Astrocyte (in vitro differentiated cells and primary cell): Measurements from ENCODE around the gene PBX1. TPM values are rescaled to one million over a fixed set of nuclear protein-coding genes. Genes with fewer than 3 reads are reported as not detected.

Source experiments
- DNase-seq: peaks from one replicate; pipeline ENCODE4 v3.0.0-alpha.2; 2010; ENCODE audit warnings: low read depth
- FAIRE-seq: peaks from 2 replicates; lab custom pipeline; 2011; peaks lifted over from hg19 to GRCh38; lab: Jason Lieb, UNC
- H2AFZ ChIP-seq: 2 replicates; pipeline ENCODE4 v1.6.0; 2012; ENCODE audit warnings: low read depth, low read length, inconsistent platforms
- H3K27ac ChIP-seq: 2 replicates; pipeline ENCODE4 v1.5.1; 2011; ENCODE audit warnings: low read depth, low read length, inconsistent platforms
- H3K27me3 ChIP-seq: 2 replicates; pipeline ENCODE4 v1.6.0; 2011; ENCODE audit warnings: low read length, inconsistent platforms; ENCODE audit not compliant: insufficient read depth
- H3K36me3 ChIP-seq: 2 replicates; pipeline ENCODE4 v1.5.1; 2011; ENCODE audit warnings: low read length, inconsistent platforms; ENCODE audit not compliant: insufficient read depth
- H3K4me1 ChIP-seq: 2 replicates; pipeline ENCODE4 v1.5.1; 2011; ENCODE audit warnings: low read length, inconsistent platforms; ENCODE audit not compliant: insufficient read depth
- H3K4me2 ChIP-seq: 2 replicates; pipeline ENCODE4 v1.6.0; 2012; ENCODE audit warnings: low read length, inconsistent platforms
- H3K4me3 ChIP-seq: 2 replicates; pipeline ENCODE4 v1.5.1; 2011; ENCODE audit warnings: low read depth, mild to moderate bottlenecking, low read length, inconsistent platforms; ENCODE audit not compliant: insufficient read depth
- H3K79me2 ChIP-seq: 2 replicates; pipeline ENCODE4 v1.6.0; 2012; ENCODE audit warnings: mild to moderate bottlenecking, low read length, inconsistent platforms; ENCODE audit not compliant: insufficient read depth
- H3K9ac ChIP-seq: 2 replicates; pipeline ENCODE4 v1.6.0; 2012; ENCODE audit warnings: mild to moderate bottlenecking, low read length, inconsistent platforms
- H3K9me3 ChIP-seq: 2 replicates; pipeline ENCODE4 v1.5.1; 2012; ENCODE audit warnings: low read depth, mild to moderate bottlenecking, low read length, inconsistent platforms; ENCODE audit not compliant: insufficient read depth
- H4K20me1 ChIP-seq: 2 replicates; pipeline ENCODE4 v1.6.0; 2012; ENCODE audit warnings: low read length, inconsistent platforms; ENCODE audit not compliant: insufficient read depth
- H3K27ac Mint-ChIP-seq: one replicate; pipeline ENCODE4 v1.8.0; 2021; ENCODE audit warnings: mild to moderate bottlenecking, mixed read lengths; ENCODE audit not compliant: unreplicated experiment
- H3K27me3 Mint-ChIP-seq: one replicate; pipeline ENCODE4 v1.8.0; 2021; ENCODE audit warnings: low read depth, mixed read lengths; ENCODE audit not compliant: unreplicated experiment
- H3K36me3 Mint-ChIP-seq: one replicate; pipeline ENCODE4 v1.8.0; 2021; ENCODE audit warnings: low read depth, mixed read lengths; ENCODE audit not compliant: unreplicated experiment
- H3K4me1 Mint-ChIP-seq: one replicate; pipeline ENCODE4 v1.8.0; 2021; ENCODE audit warnings: low read depth, mixed read lengths; ENCODE audit not compliant: unreplicated experiment
- H3K4me3 Mint-ChIP-seq: one replicate; pipeline ENCODE4 v1.8.0; 2021; ENCODE audit warnings: mild to moderate bottlenecking, moderate library complexity, mixed read lengths; ENCODE audit not compliant: unreplicated experiment
- H3K9me3 Mint-ChIP-seq: one replicate; pipeline ENCODE4 v1.8.0; 2021; ENCODE audit warnings: mild to moderate bottlenecking, mixed read lengths; ENCODE audit not compliant: unreplicated experiment
- EZH2 ChIP-seq: IDR thresholded peaks from 2 replicates; pipeline ENCODE4 v1.6.1; 2012; ENCODE audit warnings: mild to moderate bottlenecking, low read length, inconsistent platforms; ENCODE audit not compliant: insufficient read depth
- total RNA-seq: library from RNA; stranded (reverse); gene quantifications from 2 replicates; pipeline ENCODE4 v1.2.1, GENCODE V29; 2021
- TF ChIP-seq, protein P1 (sequence below): IDR thresholded peaks from 2 replicates; pipeline ENCODE4 v1.5.1; 2011; ENCODE audit warnings: low read depth, mild to moderate bottlenecking, inconsistent platforms, low read length, moderate library complexity; ENCODE audit not compliant: insufficient read depth

The PBX1 gene
- total RNA-seq, 1 donor from 2014 or later, result 37.2 TPM

GRCh38 chr1:164713456-164714207 lies 154.6 kb downstream of the PBX1 start:
- TF ChIP-seq, protein P1, sequence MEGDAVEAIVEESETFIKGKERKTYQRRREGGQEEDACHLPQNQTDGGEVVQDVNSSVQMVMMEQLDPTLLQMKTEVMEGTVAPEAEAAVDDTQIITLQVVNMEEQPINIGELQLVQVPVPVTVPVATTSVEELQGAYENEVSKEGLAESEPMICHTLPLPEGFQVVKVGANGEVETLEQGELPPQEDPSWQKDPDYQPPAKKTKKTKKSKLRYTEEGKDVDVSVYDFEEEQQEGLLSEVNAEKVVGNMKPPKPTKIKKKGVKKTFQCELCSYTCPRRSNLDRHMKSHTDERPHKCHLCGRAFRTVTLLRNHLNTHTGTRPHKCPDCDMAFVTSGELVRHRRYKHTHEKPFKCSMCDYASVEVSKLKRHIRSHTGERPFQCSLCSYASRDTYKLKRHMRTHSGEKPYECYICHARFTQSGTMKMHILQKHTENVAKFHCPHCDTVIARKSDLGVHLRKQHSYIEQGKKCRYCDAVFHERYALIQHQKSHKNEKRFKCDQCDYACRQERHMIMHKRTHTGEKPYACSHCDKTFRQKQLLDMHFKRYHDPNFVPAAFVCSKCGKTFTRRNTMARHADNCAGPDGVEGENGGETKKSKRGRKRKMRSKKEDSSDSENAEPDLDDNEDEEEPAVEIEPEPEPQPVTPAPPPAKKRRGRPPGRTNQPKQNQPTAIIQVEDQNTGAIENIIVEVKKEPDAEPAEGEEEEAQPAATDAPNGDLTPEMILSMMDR, result no peak
- no peak for TF ChIP-seq EZH2

GRCh38 chr1:164716992-164717703 lies 158.2 kb downstream of the PBX1 start:
- Mint-ChIP-seq H3K9me3 (no peaks in the 10 kb centered on the region), H3K36me3 (no peaks in the 10 kb centered on the region), H3K4me3 (no peak overlapping the region), H3K27me3 (no peaks in the 10 kb centered on the region), H3K4me1 (peaks cover 28% of the 10 kb centered on the region), H3K27ac (no peak overlapping the region)
- TF ChIP-seq, protein P1, result no peak
- no peak for TF ChIP-seq EZH2
- FAIRE-seq (peak; percentile 60), DNase-seq (peak; percentile 40)
- H3K4me2 ChIP-seq, result peak overlapping the region; percentile 16
- H2AFZ ChIP-seq, result no peak overlapping the region
- no peak overlapping the region for H3K9ac ChIP-seq
- H3K27me3 ChIP-seq, result no peaks in the 10 kb centered on the region
- no peaks in the 10 kb centered on the region for H3K36me3 ChIP-seq
- H3K27ac ChIP-seq, result no peak overlapping the region
- peaks cover 29% of the 10 kb centered on the region for H3K4me1 ChIP-seq
- peaks cover 3% of the 10 kb centered on the region for H3K79me2 ChIP-seq
- H3K9me3 ChIP-seq, result no peaks in the 10 kb centered on the region
- peaks cover 7% of the 10 kb centered on the region for H4K20me1 ChIP-seq
- H3K4me3 ChIP-seq, result no peak overlapping the region

More at GRCh38 chr1:164713456-164714207, 154.6 kb downstream of the PBX1 start:
- no peak overlapping the region for H3K27ac ChIP-seq
- no peak overlapping the region for H3K4me2 ChIP-seq
- peaks cover 3% of the 10 kb centered on the region for H4K20me1 ChIP-seq
- peaks cover 3% of the 10 kb centered on the region for H3K79me2 ChIP-seq
- H3K9me3 ChIP-seq, result no peaks in the 10 kb centered on the region
- Mint-ChIP-seq H3K27ac (no peak overlapping the region), H3K9me3 (no peaks in the 10 kb centered on the region), H3K4me3 (no peak overlapping the region), H3K27me3 (no peaks in the 10 kb centered on the region), H3K36me3 (peaks cover 3% of the 10 kb centered on the region), H3K4me1 (no peaks in the 10 kb centered on the region)
- DNase-seq (no peak), FAIRE-seq (no peak)
- no peak overlapping the region for H2AFZ ChIP-seq
- peaks cover 8% of the 10 kb centered on the region for H3K4me1 ChIP-seq
- H3K36me3 ChIP-seq, result no peaks in the 10 kb centered on the region
- H3K27me3 ChIP-seq, result no peaks in the 10 kb centered on the region
- H3K4me3 ChIP-seq, result no peak overlapping the region
- no peak overlapping the region for H3K9ac ChIP-seq
